Activated CD4-positive, alpha-beta memory T cell treated with anti-CD3 and anti-CD28 coated beads, Interleukin-2, amount 10 ng/mL, durations not matched to agents 7 days and 5 days (primary cell): Measurements from ENCODE around the gene CRMP1. TPM values are rescaled to one million over a fixed set of nuclear protein-coding genes. Genes with fewer than 3 reads are reported as not detected.
A peak's percentile ranks its signal among the peaks of the same experiment; 100 is the strongest.

Experiments
- CTCF ChIA-PET: fragments of 350-600 bp; sonication (Branson Sonifier 250); formaldehyde crosslinking; loops from one replicate; lab custom pipeline; 2021; ENCODE audit warnings: antibody characterized with exemption, inconsistent platforms; lab: Charles Lee
- POLR2A ChIA-PET: fragments of 350-600 bp; sonication (Branson Sonifier 250); formaldehyde crosslinking; loops from one replicate; lab custom pipeline; 2021; ENCODE audit warnings: antibody characterized with exemption; lab: Charles Lee
- DNase-seq: peaks from one replicate; pipeline ENCODE4 v3.0.0-alpha.2; 2020
- H3K27ac Mint-ChIP-seq: one replicate; pipeline ENCODE4 v1.8.0; 2021; ENCODE audit warnings: mild to moderate bottlenecking, mixed read lengths
- H3K27me3 Mint-ChIP-seq: one replicate; pipeline ENCODE4 v1.8.0; 2021; ENCODE audit warnings: mixed read lengths
- H3K36me3 Mint-ChIP-seq: one replicate; pipeline ENCODE4 v1.8.0; 2021; ENCODE audit warnings: low read depth, mixed read lengths
- H3K4me1 Mint-ChIP-seq: one replicate; pipeline ENCODE4 v1.8.0; 2021; ENCODE audit warnings: mixed read lengths
- H3K4me3 Mint-ChIP-seq: one replicate; pipeline ENCODE4 v1.8.0; 2021; ENCODE audit warnings: mild to moderate bottlenecking, mixed read lengths
- H3K9me3 Mint-ChIP-seq: one replicate; pipeline ENCODE4 v1.8.0; 2021; ENCODE audit warnings: mixed read lengths
- total RNA-seq, 2 experiments: library from RNA; stranded (reverse); gene quantifications; one replicate each; pipeline ENCODE4 v1.2.3, GENCODE V29; 2021

The CRMP1 gene
- total RNA-seq, 2 experiments from 2014 or later: 0.30 to 0.35 TPM

DNA sequence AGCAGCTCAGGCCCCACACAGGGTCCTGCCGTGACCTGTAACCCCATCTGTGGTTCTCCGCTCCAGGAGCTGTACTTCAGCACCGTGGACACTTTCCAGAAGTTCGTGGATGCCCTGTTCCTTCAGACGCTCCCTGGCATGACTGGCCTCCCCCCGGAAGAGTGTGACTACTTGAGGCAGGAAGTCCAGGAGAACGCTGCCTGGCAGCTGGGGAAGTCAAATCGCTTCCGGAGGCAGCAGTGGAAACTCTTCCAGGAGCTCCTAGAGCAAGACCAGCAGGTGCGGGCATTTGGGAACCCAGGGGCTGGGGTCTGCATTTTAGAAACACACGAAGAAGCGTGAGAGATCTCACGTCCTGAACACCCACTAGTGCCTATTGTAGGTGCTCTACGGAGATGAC is 109.4 kb downstream of the CRMP1 start:
- H3K4me3 Mint-ChIP-seq: no peak overlapping the region
- H3K27ac Mint-ChIP-seq: no peak overlapping the region
- no peaks in the 10 kb centered on the region for H3K4me1 Mint-ChIP-seq
- DNase-seq: peak; percentile 11
- ChIA-PET CTCF (no interaction called here), POLR2A (no interaction called here)
- H3K27me3 Mint-ChIP-seq: no peaks in the 10 kb centered on the region
- H3K9me3 Mint-ChIP-seq: no peaks in the 10 kb centered on the region
- H3K36me3 Mint-ChIP-seq: no peaks in the 10 kb centered on the region

DNA sequence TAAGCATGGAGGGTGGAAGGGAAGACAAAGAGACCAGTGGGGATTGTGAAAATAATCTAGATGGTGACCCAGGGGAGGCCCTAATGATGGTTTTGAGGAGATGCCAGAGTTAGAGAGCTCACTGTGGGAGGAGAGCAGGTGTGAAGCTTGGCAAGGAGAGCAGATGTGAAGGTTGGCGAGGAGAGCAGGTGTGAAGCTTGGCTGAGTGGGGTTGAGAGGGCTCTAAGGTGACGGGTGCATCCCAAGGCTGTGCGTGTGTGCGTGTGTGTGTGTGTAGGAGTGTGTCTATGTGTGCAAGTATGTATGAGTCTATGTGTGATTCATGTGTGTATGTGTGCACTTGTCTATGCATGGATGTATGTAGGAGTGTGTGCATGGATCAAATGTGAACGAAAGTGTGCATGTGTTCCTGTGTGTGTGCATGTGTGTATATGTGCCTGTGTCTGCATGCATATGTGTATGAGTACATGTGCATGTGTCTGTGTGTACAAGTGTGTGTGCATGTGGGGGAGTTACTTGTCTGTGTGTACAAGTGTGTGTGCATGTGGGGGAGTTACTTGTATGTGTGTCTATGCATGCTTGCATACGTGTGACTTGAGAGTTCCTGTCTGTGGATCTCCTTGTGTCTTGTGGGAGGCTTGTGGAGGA is 109.9 kb downstream of the CRMP1 start:
- Mint-ChIP-seq H3K9me3 (no peaks in the 10 kb centered on the region), H3K36me3 (no peaks in the 10 kb centered on the region), H3K27me3 (no peaks in the 10 kb centered on the region), H3K4me1 (no peaks in the 10 kb centered on the region), H3K27ac (no peak overlapping the region), H3K4me3 (no peak overlapping the region)
- ChIA-PET CTCF (no interaction called here), POLR2A (no interaction called here)
- peak; percentile 2 for DNase-seq

DNA sequence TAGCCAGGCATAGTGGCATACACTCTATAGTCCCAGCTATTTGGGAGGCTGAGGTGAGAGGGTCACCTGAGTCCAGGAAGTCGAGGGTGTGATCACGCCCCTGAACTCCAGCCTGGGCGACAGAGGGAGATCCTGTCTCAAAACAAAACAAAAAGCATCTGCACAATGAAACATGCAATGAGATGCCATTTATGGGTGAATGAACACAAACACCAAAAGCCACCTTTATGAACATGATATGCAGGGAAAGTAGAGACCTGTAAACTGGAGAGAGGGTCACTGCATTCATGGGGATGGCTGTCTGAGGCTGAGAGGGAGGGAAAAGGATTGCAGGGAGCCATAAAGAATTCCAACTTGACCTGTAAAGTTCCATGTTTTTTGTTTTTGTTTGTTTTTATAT is 111.2 kb downstream of the CRMP1 start:
- DNase-seq: peak; percentile 1
- H3K9me3 Mint-ChIP-seq: no peaks in the 10 kb centered on the region
- no peak overlapping the region for H3K27ac Mint-ChIP-seq
- no peaks in the 10 kb centered on the region for H3K4me1 Mint-ChIP-seq
- H3K36me3 Mint-ChIP-seq: no peaks in the 10 kb centered on the region
- no peak overlapping the region for H3K4me3 Mint-ChIP-seq
- ChIA-PET POLR2A (no interaction called here), CTCF (no interaction called here)
- H3K27me3 Mint-ChIP-seq: no peaks in the 10 kb centered on the region

DNA sequence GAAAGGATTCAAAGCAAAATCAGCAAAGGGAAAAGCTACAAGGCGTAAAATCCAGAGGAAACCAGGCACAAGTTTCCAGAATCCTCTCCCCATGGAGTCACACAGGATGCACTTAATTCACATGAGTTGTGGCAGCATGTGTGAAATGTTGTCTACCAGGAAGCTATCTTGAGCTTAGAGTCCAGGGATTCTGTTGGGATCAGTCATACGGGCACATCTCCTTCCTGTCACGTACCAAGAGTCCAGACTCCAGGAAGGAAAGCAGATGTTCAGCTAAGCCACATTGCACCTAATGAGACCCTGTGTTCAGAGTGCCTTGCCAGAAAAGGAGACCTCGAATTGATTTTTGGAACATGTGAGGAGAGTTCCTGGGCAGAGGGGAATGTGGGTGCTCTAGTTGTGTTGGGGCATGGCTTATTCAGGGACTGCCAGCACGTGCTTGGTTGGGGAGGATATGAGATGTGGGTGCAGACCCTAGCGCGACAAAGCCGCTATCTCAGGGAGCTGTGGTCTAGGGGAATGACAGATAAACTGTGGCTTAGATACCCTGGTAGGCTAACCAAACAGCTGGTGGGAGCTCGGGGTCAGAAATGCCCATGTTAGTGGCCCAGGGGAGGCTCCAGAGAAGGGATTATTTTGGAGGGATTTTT is 111.9 kb downstream of the CRMP1 start:
- peaks cover 5% of the 10 kb centered on the region for H3K9me3 Mint-ChIP-seq
- DNase-seq: peak; percentile 3
- no peaks in the 10 kb centered on the region for H3K36me3 Mint-ChIP-seq
- ChIA-PET POLR2A (no interaction called here), CTCF (no interaction called here)
- no peaks in the 10 kb centered on the region for H3K27me3 Mint-ChIP-seq
- no peaks in the 10 kb centered on the region for H3K4me1 Mint-ChIP-seq
- no peak overlapping the region for H3K4me3 Mint-ChIP-seq
- no peak overlapping the region for H3K27ac Mint-ChIP-seq

DNA sequence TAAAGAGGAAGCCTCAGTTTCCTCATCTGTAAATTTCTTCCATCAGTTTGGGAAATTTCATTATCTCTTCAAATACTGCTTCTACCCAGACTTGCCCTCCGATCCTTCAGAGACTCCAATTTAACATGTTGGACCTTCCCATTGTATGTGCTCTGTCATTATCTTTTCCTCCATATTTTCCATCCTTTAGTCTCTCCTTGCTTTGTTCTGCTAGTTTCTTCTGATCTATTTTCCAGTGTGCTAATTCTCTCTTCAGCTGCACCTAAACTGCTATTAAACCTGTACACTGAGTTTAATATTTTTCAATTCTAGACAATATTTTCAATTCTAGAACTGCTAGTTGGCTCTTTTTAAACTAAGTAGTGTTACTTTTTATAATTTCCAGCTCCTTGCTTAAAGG is 116.4 kb downstream of the CRMP1 start:
- no peak overlapping the region for H3K4me3 Mint-ChIP-seq
- POLR2A ChIA-PET: no interaction called here
- peaks cover 5% of the 10 kb centered on the region for H3K9me3 Mint-ChIP-seq
- H3K27ac Mint-ChIP-seq: no peak overlapping the region
- CTCF ChIA-PET: no interaction called here
- H3K27me3 Mint-ChIP-seq: no peaks in the 10 kb centered on the region
- DNase-seq: no peak
- H3K36me3 Mint-ChIP-seq: no peaks in the 10 kb centered on the region
- H3K4me1 Mint-ChIP-seq: no peaks in the 10 kb centered on the region

DNA sequence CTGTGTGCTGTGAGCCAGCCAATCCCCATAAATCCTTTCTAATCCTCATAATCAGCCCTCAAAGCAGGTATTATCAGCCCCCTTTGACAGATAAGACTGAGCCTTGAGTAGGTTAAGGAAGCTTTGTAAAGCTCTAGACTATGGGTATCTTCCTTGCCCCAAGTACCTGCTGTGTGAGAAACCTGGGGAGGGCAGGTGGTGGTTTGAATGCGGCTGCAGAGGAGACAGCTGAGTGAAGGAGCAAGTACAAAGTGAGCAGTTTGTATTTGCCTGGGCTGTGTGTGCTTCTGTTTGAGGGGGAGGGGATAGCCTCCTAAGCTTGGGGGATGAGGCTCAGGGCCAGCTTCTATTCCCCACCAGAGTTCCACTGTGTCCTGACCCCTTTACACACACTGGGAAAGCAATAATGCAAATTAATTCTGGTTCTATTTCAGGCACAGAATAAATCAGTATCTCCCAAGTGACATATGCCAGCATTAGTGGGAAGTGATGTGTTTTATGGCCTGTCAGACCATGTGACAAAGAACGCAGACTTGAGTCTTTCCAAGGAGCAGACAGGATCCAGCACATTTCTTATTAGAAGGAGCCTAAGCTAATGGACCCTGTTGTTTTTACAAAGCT is 118.4 kb downstream of the CRMP1 start:
- ChIA-PET CTCF (interaction anchor here (1.6 kb wide), 1 partner anchor 38 kb away, joined by 7 read pairs; no protein-coding TSS in a partner anchor), POLR2A (no interaction called here)
- H3K4me3 Mint-ChIP-seq: no peak overlapping the region
- H3K27ac Mint-ChIP-seq: no peak overlapping the region
- H3K27me3 Mint-ChIP-seq: no peaks in the 10 kb centered on the region
- no peaks in the 10 kb centered on the region for H3K36me3 Mint-ChIP-seq
- no peak for DNase-seq
- peaks cover 5% of the 10 kb centered on the region for H3K9me3 Mint-ChIP-seq
- no peaks in the 10 kb centered on the region for H3K4me1 Mint-ChIP-seq

DNA sequence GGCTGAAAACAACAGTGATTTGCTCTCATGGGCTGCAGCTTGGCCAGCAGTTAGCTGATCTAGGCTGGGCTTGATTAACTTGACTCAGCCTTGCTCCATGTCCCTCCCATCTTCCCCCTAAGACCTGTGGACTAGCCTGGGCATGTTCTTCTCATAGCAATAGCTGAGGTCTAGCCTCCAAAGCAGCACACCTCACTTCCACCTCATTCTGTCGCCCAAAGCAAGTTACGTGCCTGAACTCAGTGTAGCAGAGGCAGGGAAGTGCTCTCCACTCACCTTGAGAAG is 119.7 kb downstream of the CRMP1 start:
- CTCF ChIA-PET: no interaction called here
- peaks cover 10% of the 10 kb centered on the region for H3K9me3 Mint-ChIP-seq
- no peak for DNase-seq

DNA sequence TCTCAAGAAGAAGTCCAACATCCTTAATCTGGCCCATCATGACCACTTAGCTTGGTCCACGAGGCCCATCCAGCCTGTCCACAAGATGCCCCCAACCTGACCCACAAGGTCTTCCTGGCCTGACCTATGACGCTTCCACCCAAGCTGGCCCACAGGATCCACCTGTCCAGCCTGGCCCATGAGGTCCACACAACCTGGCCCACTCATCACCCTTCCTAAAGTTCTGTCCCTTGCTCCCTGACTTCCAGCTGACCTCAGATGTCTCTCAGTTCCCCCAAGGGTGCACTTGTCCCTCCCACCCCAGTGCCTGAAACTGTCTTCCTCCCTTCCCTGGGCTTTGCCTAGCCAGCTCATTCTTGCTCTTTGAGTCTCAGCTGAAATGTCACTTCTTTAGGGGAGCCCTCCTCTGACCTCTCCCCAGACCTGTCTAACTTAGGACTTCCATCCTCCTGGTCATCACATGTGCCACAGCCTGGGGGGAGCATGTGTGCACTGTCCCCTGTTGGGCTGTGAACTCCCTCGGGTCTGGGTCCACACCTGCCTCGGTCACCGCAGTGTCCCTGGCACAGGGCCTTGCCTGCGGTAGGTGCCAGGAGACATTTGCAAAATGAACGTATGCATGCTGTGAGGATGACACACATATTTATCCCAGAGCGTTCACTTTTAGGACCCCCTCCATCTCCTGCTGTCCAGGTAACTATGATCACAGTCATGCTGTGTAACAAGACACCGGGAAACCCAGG is 120.2 kb downstream of the CRMP1 start:
- Mint-ChIP-seq H3K4me1 (no peaks in the 10 kb centered on the region), H3K27me3 (no peaks in the 10 kb centered on the region), H3K4me3 (no peak overlapping the region), H3K9me3 (peaks cover 13% of the 10 kb centered on the region), H3K27ac (no peak overlapping the region), H3K36me3 (peaks cover 3% of the 10 kb centered on the region)
- DNase-seq: no peak
- POLR2A ChIA-PET: no interaction called here
- CTCF ChIA-PET: no interaction called here

More for the DNA sequence above, 119.7 kb downstream of the CRMP1 start:
- no peak overlapping the region for H3K4me3 Mint-ChIP-seq
- H3K36me3 Mint-ChIP-seq: no peaks in the 10 kb centered on the region
- POLR2A ChIA-PET: no interaction called here
- no peaks in the 10 kb centered on the region for H3K27me3 Mint-ChIP-seq
- no peaks in the 10 kb centered on the region for H3K4me1 Mint-ChIP-seq
- H3K27ac Mint-ChIP-seq: no peak overlapping the region

Other genes with a start within 250 kb of the CRMP1 start
- 1 to 10 TPM; 2.2 TPM for gene EVC2, start 184.5 kb downstream of the CRMP1 start, total RNA-seq
- gene EVC, start 181.9 kb downstream of the CRMP1 start, total RNA-seq: 1 to 10 TPM; 3.2 to 4.7 TPM
- 1 to 10 TPM; 1.0 to 1.2 TPM for gene C4orf50, start 125.3 kb upstream of the CRMP1 start, total RNA-seq